GM20000 (cell line): ENCODE data around the gene ZNF608.

ENCODE experiments used
- DNase-seq: peaks from one replicate; pipeline ENCODE4 v3.0.0; 2012; ENCODE audit warnings: low spot score
- CTCF ChIP-seq: IDR thresholded peaks from 2 replicates; pipeline ENCODE4 v1.5.1; 2012; ENCODE audit warnings: mild to moderate bottlenecking, control low read depth; ENCODE audit errors: extremely low read depth, missing control alignments

ZNF608 gene

DNA sequence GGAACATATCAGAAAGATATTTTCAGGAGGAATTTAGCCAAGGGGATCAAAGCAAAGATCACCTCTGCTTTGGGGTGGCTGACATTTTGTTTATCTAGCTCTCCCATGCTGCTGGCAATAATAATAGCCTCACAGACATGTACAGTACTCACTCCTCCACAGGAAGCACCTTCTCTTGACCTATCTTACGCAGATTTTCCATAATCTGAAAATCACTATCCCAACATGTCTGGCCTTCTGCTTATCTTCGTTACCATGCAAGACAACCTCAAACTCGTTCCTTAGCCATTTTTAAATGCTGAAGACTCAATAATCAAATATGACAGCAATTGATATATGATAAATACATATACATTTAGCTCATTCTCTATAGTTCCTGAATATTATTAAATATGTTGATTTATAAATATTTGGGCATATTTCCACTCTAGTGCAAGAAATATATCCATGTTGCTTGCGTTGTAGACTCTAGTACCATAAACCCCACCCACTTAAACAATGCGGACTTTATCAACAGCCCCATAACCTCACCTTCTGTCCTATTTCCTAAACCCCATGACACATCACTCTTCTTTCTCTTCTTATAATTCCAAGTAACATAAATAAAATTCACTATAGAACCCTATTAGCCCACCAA is 18.0 kb downstream of the ZNF608 start:
- TF ChIP-seq CTCF = no peak
- no peak for DNase-seq

GRCh38 chr5:124726631-124727362 is 19.6 kb downstream of the ZNF608 start:
- DNase-seq = no peak
- TF ChIP-seq CTCF = no peak

- no peak for DNase-seq
- TF ChIP-seq CTCF = no peak
These were observed 20.7 kb downstream of the ZNF608 start for GRCh38 chr5:124725622-124726258.

DNA sequence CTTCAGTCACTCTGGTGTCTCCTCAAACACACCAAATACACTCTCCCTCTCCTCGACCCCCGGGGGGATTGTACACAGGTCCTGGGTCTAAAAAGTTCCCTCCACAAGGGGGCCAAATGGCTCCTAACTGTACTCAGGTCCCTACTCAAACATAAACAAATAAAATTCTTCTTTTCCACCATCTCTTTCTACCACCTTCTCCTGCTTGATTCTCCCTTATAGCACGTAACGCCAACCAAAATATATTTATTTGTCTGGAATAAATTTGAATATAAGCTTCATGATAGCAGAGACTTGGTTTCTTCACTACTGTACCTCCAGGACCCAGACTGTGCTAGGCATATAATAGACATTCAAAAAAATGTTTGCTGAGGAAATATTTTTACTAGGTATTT is 21.4 kb downstream of the ZNF608 start:
- no peak for DNase-seq
- no peak for TF ChIP-seq CTCF

DNA sequence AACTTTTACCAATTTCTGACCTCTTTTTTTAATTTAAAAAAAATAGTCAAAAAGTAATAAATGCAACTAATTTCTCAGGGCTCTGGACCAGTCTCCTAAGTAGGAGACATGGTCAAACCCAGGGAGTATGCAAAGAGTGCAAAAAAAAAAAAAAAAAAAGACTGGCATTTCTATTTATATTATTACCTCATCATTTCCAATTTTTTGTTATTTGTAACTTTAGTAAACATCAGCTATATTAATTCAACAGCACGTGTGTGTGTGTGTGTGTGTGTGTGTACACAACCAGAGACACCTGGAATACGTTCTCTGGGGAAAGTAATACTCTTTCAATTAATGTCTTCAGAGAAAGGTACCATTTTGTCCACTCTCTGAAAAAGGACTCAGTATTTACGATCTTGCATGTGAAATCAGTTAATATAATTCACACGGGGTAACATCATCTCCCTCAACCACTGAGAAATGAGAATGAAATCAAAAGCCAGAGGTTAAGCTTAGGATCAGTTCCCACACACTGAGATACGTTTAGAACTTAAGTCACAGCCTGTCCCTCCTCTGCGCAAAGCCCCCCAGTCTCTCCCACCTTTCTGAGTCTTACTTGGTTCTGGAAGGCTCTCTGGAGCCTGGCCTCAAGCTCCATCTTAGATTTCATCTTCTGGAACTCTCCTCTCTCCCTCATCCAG is 21.9 kb downstream of the ZNF608 start:
- DNase-seq = no peak
- TF ChIP-seq CTCF = no peak

GRCh38 chr5:124721229-124721735 is 25.2 kb downstream of the ZNF608 start:
- DNase-seq = no peak
- TF ChIP-seq CTCF = no peak
